ENCODE results near the gene CAMTA1.
"Not testable (repeated sequence)": the region's sequence is repeated elsewhere in the genome, so short reads cannot be mapped to it uniquely, and the experiment has no call there.

Gene CAMTA1

GRCh38 chr1:7327849-7328248 is 542.6 kb downstream of the CAMTA1 start:
- no peak for TF ChIP-seq CTCF (conservative IDR thresholded peaks at IDR 0.05; ENCODE audit: low read depth, low read length)
- no peak for DNase-seq (ENCODE audit: low read depth)

GRCh38 chr1:7329868-7330615 is 544.8 kb downstream of the CAMTA1 start:
- no peak for TF ChIP-seq CTCF (conservative IDR thresholded peaks at IDR 0.05; ENCODE audit: low read depth, low read length)
- H3K4me3 ChIP-seq (ENCODE audit: low read depth, low read length) = no peak overlapping the region
- DNase-seq (ENCODE audit: low read depth) = no peak

More at GRCh38 chr1:7327849-7328248, 542.6 kb downstream of the CAMTA1 start:
- no peak overlapping the region for H3K4me3 ChIP-seq (ENCODE audit: low read depth, low read length)

GRCh38 chr1:7330726-7331125 is 545.5 kb downstream of the CAMTA1 start:
- not testable (repeated sequence) for DNase-seq (ENCODE audit: low read depth); H3K4me3 ChIP-seq (ENCODE audit: low read depth, low read length)

- no peak overlapping the region for H3K4me3 ChIP-seq (ENCODE audit: low read depth, low read length)
- no peak for TF ChIP-seq CTCF (conservative IDR thresholded peaks at IDR 0.05; ENCODE audit: low read depth, low read length)
- no peak for DNase-seq (ENCODE audit: low read depth)
These were observed 546.8 kb downstream of the CAMTA1 start for GRCh38 chr1:7331926-7332535.

GRCh38 chr1:7333094-7333493 is 547.8 kb downstream of the CAMTA1 start:
- TF ChIP-seq CTCF (conservative IDR thresholded peaks at IDR 0.05; ENCODE audit: low read depth, low read length) = no peak
- no peak overlapping the region for H3K4me3 ChIP-seq (ENCODE audit: low read depth, low read length)
- DNase-seq (ENCODE audit: low read depth) = no peak

GRCh38 chr1:7333620-7334019 is 548.4 kb downstream of the CAMTA1 start:
- TF ChIP-seq CTCF (conservative IDR thresholded peaks at IDR 0.05; ENCODE audit: low read depth, low read length) = no peak
- DNase-seq (ENCODE audit: low read depth) = no peak

GRCh38 chr1:7334475-7335035 is 549.3 kb downstream of the CAMTA1 start:
- TF ChIP-seq CTCF (conservative IDR thresholded peaks at IDR 0.05; ENCODE audit: low read depth, low read length) = peak; percentile 15
- DNase-seq (ENCODE audit: low read depth) = peak; percentile 27
- no peak overlapping the region for H3K4me3 ChIP-seq (ENCODE audit: low read depth, low read length)

More at GRCh38 chr1:7333620-7334019, 548.4 kb downstream of the CAMTA1 start:
- no peak overlapping the region for H3K4me3 ChIP-seq (ENCODE audit: low read depth, low read length)

All from choroid plexus epithelial cell (primary cell).